HepG2 (cell line): Measurements from ENCODE around the gene SWI5. TPM values are rescaled to one million over a fixed set of nuclear protein-coding genes. Genes with fewer than 3 reads are reported as not detected.

Source experiments
- ARNT ChIP-seq: fragments of 450-650 bp; IDR thresholded peaks from 2 replicates; pipeline ENCODE4 v1.6.1; 2017
- ELF1 ChIP-seq: sonication (generic); formaldehyde crosslinking; IDR thresholded peaks from 2 replicates; pipeline ENCODE4 v1.4.0; 2020; ENCODE audit warnings: missing genetic modification reagents
- HDAC1 ChIP-seq: sonication (generic); formaldehyde crosslinking; IDR thresholded peaks from 2 replicates; pipeline ENCODE4 v1.5.1; 2020; ENCODE audit warnings: mild to moderate bottlenecking, missing genetic modification reagents
- HHEX ChIP-seq: IDR thresholded peaks from 2 replicates; pipeline ENCODE4 v1.6.1; 2016; ENCODE audit warnings: control low read depth
- KDM5A ChIP-seq: fragments of 200-600 bp; sonication (generic); IDR thresholded peaks from 2 replicates; pipeline ENCODE4 v1.7.0; 2018; ENCODE audit warnings: antibody characterized with exemption, mild to moderate bottlenecking, low read length, borderline replicate concordance
- KLF9 ChIP-seq: IDR thresholded peaks from 2 replicates; pipeline ENCODE4 v1.6.1; 2016; ENCODE audit warnings: low read depth
- KMT2B ChIP-seq: IDR thresholded peaks from 2 replicates; pipeline ENCODE4 v1.6.1; 2016; ENCODE audit warnings: missing genetic modification reagents, missing compliant biosample characterization
- NCOA1 ChIP-seq: sonication (generic); formaldehyde crosslinking; IDR thresholded peaks from 2 replicates; pipeline ENCODE4 v1.9.0; 2021; ENCODE audit warnings: missing genetic modification reagents
- NFRKB ChIP-seq: fragments of 450-650 bp; IDR thresholded peaks from 2 replicates; pipeline ENCODE4 v1.6.1; 2017
- NFYB ChIP-seq: sonication (generic); formaldehyde crosslinking; IDR thresholded peaks from 2 replicates; pipeline ENCODE4 v1.4.0; 2020; ENCODE audit warnings: missing genetic modification reagents
- NR2F6 ChIP-seq, 2 experiments: IDR thresholded peaks; 2 replicates each; pipeline ENCODE4 v1.6.1; 2016; ENCODE audit warnings: antibody characterized with exemption in 1 of 2, mild to moderate bottlenecking in 1 of 2
- ZBTB4 ChIP-seq: sonication (generic); formaldehyde crosslinking; IDR thresholded peaks from 2 replicates; pipeline ENCODE4 v1.4.0; 2020; ENCODE audit warnings: missing genetic modification reagents, mild to moderate bottlenecking, borderline replicate concordance
- ZNF12 ChIP-seq: sonication (generic); formaldehyde crosslinking; IDR thresholded peaks from 2 replicates; pipeline ENCODE4 v1.5.0; 2020; ENCODE audit warnings: missing genetic modification reagents
- ZNF234 ChIP-seq: sonication (generic); formaldehyde crosslinking; conservative IDR thresholded peaks from 2 replicates; pipeline ENCODE4 v1.5.1; 2020; ENCODE audit warnings: mild to moderate bottlenecking, missing genetic modification reagents
- ZNF556 ChIP-seq: sonication (generic); formaldehyde crosslinking; IDR thresholded peaks from 2 replicates; pipeline ENCODE4 v1.4.0; 2020; ENCODE audit warnings: mild to moderate bottlenecking, missing genetic modification reagents, borderline replicate concordance
- polyA plus RNA-seq, 8 experiments: library from polyadenylated mRNA; depleted of rRNA in 3 of 8; stranded (reverse) in 7 of 8; unstranded in 1 of 8; fragments of >200 nt; fragmentation: Illumina TruSeq in 4 of 8; extraction: Trizol in 4 of 8; gene quantifications; 2 replicates each; pipeline versions ENCODE4 v1.2.1 to v1.2.3, GENCODE V29; 2011 to 2016; ENCODE audit warnings: low read depth in 4 of 8, missing spikeins in 1 of 8, mixed read lengths in 1 of 8; ENCODE audit not compliant: insufficient read depth in 1 of 8
- total RNA-seq, 5 experiments: library from RNA; depleted of rRNA; stranded (reverse); fragments of >200 nt; fragmentation: Illumina TruSeq; extraction: Trizol; gene quantifications; 2 replicates each; pipeline ENCODE4 v1.2.3, GENCODE V29; 2016; ENCODE audit warnings: low read depth in 1 of 5
- TF ChIP-seq, protein P1 (sequence below): sonication (generic); formaldehyde crosslinking; IDR thresholded peaks from 2 replicates; pipeline ENCODE4 v1.5.1; 2020; ENCODE audit warnings: mild to moderate bottlenecking, missing genetic modification reagents
- TF ChIP-seq, protein P2 (sequence below): sonication (generic); formaldehyde crosslinking; IDR thresholded peaks from 2 replicates; pipeline ENCODE4 v1.5.0; 2020; ENCODE audit warnings: mild to moderate bottlenecking, missing genetic modification reagents, moderate library complexity
- TF ChIP-seq, protein P3 (sequence below): sonication (generic); formaldehyde crosslinking; IDR thresholded peaks from 2 replicates; pipeline ENCODE4 v1.5.0; 2020; ENCODE audit warnings: missing genetic modification reagents, mild to moderate bottlenecking, borderline replicate concordance
- TF ChIP-seq, protein P4 (sequence below), 2 experiments: sonication (generic) in 1 of 2; formaldehyde crosslinking in 1 of 2; IDR thresholded peaks; 2 replicates each; pipeline versions ENCODE4 v1.5.1 to v1.6.1; 2011 to 2020; ENCODE audit warnings: borderline replicate concordance in 1 of 2, low read depth in 1 of 2, low read length in 1 of 2, mild to moderate bottlenecking in 1 of 2, missing genetic modification reagents in 1 of 2, moderate library complexity in 1 of 2

Gene SWI5
- total and polyA plus RNA-seq, 2 of the 13 experiments (the other 11 are each of a cell fraction or from before 2014, with no cell fraction given) = 39.2 to 41.0 TPM

GRCh38 chr9:128276574-128277270 lies 646 bp downstream of the SWI5 start (continued):
- TF ChIP-seq ZBTB4 = no peak
- no peak for TF ChIP-seq ZNF556 (CRISPR knock-in tag)
- TF ChIP-seq, protein P1, sequence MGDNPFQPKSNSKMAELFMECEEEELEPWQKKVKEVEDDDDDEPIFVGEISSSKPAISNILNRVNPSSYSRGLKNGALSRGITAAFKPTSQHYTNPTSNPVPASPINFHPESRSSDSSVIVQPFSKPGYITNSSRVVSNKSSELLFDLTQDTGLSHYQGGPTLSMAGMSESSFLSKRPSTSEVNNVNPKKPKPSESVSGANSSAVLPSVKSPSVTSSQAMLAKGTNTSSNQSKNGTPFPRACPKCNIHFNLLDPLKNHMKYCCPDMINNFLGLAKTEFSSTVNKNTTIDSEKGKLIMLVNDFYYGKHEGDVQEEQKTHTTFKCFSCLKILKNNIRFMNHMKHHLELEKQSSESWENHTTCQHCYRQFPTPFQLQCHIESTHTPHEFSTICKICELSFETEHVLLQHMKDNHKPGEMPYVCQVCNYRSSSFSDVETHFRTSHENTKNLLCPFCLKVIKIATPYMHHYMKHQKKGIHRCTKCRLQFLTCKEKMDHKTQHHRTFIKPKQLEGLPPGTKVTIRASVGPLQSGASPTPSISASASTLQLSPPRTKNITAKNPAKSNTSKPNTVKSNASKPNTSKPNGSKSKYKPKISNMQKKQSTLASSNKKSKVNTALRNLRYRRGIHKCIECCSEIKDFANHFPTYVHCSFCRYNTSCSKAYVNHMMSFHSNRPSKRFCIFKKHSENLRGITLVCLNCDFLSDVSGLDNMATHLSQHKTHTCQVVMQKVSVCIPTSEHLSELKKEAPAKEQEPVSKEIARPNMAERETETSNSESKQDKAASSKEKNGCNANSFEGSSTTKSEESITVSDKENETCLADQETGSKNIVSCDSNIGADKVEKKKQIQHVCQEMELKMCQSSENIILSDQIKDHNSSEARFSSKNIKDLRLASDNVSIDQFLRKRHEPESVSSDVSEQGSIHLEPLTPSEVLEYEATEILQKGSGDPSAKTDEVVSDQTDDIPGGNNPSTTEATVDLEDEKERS (CRISPR knock-in tag) = no peak
- no peak for TF ChIP-seq ZNF12
- TF ChIP-seq, protein P2, sequence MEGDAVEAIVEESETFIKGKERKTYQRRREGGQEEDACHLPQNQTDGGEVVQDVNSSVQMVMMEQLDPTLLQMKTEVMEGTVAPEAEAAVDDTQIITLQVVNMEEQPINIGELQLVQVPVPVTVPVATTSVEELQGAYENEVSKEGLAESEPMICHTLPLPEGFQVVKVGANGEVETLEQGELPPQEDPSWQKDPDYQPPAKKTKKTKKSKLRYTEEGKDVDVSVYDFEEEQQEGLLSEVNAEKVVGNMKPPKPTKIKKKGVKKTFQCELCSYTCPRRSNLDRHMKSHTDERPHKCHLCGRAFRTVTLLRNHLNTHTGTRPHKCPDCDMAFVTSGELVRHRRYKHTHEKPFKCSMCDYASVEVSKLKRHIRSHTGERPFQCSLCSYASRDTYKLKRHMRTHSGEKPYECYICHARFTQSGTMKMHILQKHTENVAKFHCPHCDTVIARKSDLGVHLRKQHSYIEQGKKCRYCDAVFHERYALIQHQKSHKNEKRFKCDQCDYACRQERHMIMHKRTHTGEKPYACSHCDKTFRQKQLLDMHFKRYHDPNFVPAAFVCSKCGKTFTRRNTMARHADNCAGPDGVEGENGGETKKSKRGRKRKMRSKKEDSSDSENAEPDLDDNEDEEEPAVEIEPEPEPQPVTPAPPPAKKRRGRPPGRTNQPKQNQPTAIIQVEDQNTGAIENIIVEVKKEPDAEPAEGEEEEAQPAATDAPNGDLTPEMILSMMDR (CRISPR knock-in tag) = no peak; the same call in 1 of the 2 replicates
- TF ChIP-seq NR2F6 (IDR thresholded peaks at IDR 0.05) = no peak
- no peak for TF ChIP-seq NR2F6 (CRISPR knock-in tag; IDR thresholded peaks at IDR 0.05)
- TF ChIP-seq NFYB (CRISPR knock-in tag) = no peak
- TF ChIP-seq HDAC1 (CRISPR knock-in tag) = peak; percentile 9; the same call in 1 of the 2 replicates
- TF ChIP-seq, protein P3, sequence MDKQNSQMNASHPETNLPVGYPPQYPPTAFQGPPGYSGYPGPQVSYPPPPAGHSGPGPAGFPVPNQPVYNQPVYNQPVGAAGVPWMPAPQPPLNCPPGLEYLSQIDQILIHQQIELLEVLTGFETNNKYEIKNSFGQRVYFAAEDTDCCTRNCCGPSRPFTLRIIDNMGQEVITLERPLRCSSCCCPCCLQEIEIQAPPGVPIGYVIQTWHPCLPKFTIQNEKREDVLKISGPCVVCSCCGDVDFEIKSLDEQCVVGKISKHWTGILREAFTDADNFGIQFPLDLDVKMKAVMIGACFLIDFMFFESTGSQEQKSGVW (CRISPR knock-in tag) = no peak
- no peak for TF ChIP-seq NCOA1 (CRISPR knock-in tag)
- no peak for TF ChIP-seq ELF1
- TF ChIP-seq ARNT = no peak
- no peak for TF ChIP-seq HHEX
- TF ChIP-seq NFRKB = no peak
- TF ChIP-seq KLF9 (CRISPR knock-in tag) = no peak
- no peak for TF ChIP-seq KMT2B
- no peak for TF ChIP-seq KDM5A
- 0 out of 2 replicates have a peak, but pooled peaks have one; percentile 39 for TF ChIP-seq ZNF234 (CRISPR knock-in tag)
- TF ChIP-seq, protein P4, sequence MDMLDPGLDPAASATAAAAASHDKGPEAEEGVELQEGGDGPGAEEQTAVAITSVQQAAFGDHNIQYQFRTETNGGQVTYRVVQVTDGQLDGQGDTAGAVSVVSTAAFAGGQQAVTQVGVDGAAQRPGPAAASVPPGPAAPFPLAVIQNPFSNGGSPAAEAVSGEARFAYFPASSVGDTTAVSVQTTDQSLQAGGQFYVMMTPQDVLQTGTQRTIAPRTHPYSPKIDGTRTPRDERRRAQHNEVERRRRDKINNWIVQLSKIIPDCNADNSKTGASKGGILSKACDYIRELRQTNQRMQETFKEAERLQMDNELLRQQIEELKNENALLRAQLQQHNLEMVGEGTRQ (IDR thresholded peaks at IDR 0.05; ENCODE audit: low read depth, low read length) = no peak
- TF ChIP-seq, protein P4 (CRISPR knock-in tag; IDR thresholded peaks at IDR 0.05; ENCODE audit: borderline replicate concordance) = no peak
